H1 (cell line): Measurements from ENCODE around the gene WIPF3. TPM values are rescaled to one million over a fixed set of nuclear protein-coding genes. Genes with fewer than 3 reads are reported as not detected.

Experiments used
- CTCF ChIA-PET: fragments of 300-600 bp; sonication (Branson Sonifier 250); formaldehyde crosslinking; loops from one replicate; lab custom pipeline; 2021; ENCODE audit not compliant: partially characterized antibody; lab: Charles Lee
- POLR2A ChIA-PET: fragments of 300-600 bp; sonication (Branson Sonifier 250); formaldehyde crosslinking; loops from one replicate; lab custom pipeline; 2021; ENCODE audit warnings: inconsistent platforms; ENCODE audit not compliant: partially characterized antibody; lab: Charles Lee
- DNase-seq, 2 experiments: peaks; one replicate each; pipeline versions ENCODE4 v3.0.0 to v3.0.0-alpha.2; 2010 to 2022; ENCODE audit warnings: low spot score in 2 of 2, low read depth in 1 of 2, mixed read lengths in 1 of 2
- FAIRE-seq: peaks from 2 replicates; lab custom pipeline; 2011; peaks lifted over from hg19 to GRCh38; lab: Jason Lieb, UNC
- H2AFZ ChIP-seq: 2 replicates; pipeline ENCODE4 v1.8.1; 2012; ENCODE audit warnings: low read length, inconsistent platforms
- H2AK5ac ChIP-seq: 2 replicates; pipeline ENCODE4 v1.6.1; 2013; ENCODE audit warnings: low read depth, low read length
- H2BK120ac ChIP-seq: replicated peaks from 2 replicates; pipeline ENCODE3; 2013; ENCODE audit warnings: low read depth, low read length, inconsistent platforms
- H2BK12ac ChIP-seq: 2 replicates; pipeline ENCODE4 v1.6.1; 2013; ENCODE audit warnings: low read depth, low read length
- H2BK15ac ChIP-seq: 2 replicates; pipeline ENCODE4 v1.6.1; 2013; ENCODE audit warnings: low read length
- H2BK20ac ChIP-seq: 2 replicates; pipeline ENCODE4 v1.6.1; 2013; ENCODE audit warnings: low read length
- H2BK5ac ChIP-seq: 2 replicates; pipeline ENCODE4 v1.6.1; 2013; ENCODE audit warnings: low read depth, low read length
- H3K14ac ChIP-seq: 2 replicates; pipeline ENCODE4 v1.6.1; 2013; ENCODE audit warnings: inconsistent platforms; ENCODE audit not compliant: insufficient read length
- H3K18ac ChIP-seq: 2 replicates; pipeline ENCODE4 v1.6.1; 2013; ENCODE audit warnings: low read length; ENCODE audit errors: extremely low read depth
- H3K23ac ChIP-seq: 2 replicates; pipeline ENCODE4 v1.6.1; 2013; ENCODE audit warnings: inconsistent platforms; ENCODE audit not compliant: insufficient read length
- H3K23me2 ChIP-seq: 2 replicates; pipeline ENCODE4 v1.6.1; 2013; ENCODE audit warnings: low read depth, low read length
- H3K27ac ChIP-seq: 2 replicates; pipeline ENCODE4 v1.6.1; 2011; ENCODE audit warnings: low read depth, low read length, inconsistent platforms
- H3K27me3 ChIP-seq, 4 experiments: replicated peaks in 1 of 4; 1 replicate in 1 of 4; 2 replicates in 3 of 4; pipeline versions ENCODE4 v1.6.1 to v1.8.1; 2011 to 2013; ENCODE audit warnings: low read length in 3 of 4, mild to moderate bottlenecking in 3 of 4, inconsistent platforms in 2 of 4, mixed read lengths in 2 of 4, moderate library complexity in 1 of 4; ENCODE audit not compliant: control insufficient read depth in 3 of 4, insufficient read depth in 3 of 4; ENCODE audit errors: extremely low read depth in 1 of 4
- H3K36me3 ChIP-seq, 4 experiments: 2 replicates each; pipeline versions ENCODE4 v1.6.1 to v1.8.1; 2011 to 2013; ENCODE audit warnings: mild to moderate bottlenecking in 4 of 4, low read length in 3 of 4, moderate library complexity in 2 of 4, control low read depth in 1 of 4, inconsistent platforms in 1 of 4; ENCODE audit not compliant: insufficient read depth in 4 of 4, control insufficient read depth in 2 of 4
- H3K4ac ChIP-seq: replicated peaks from 2 replicates; pipeline ENCODE3; 2013; ENCODE audit warnings: low read length, low read depth, mixed read lengths, inconsistent platforms; ENCODE audit not compliant: insufficient read length
- H3K4me1 ChIP-seq, 4 experiments: replicated peaks in 1 of 4; 1 replicate in 1 of 4; 2 replicates in 3 of 4; pipeline versions ENCODE4 v1.6.1 to v1.8.1; 2011 to 2013; ENCODE audit warnings: low read length in 3 of 4, inconsistent platforms in 2 of 4, mixed read lengths in 1 of 4; ENCODE audit not compliant: insufficient read depth in 4 of 4, control insufficient read depth in 3 of 4
- H3K4me2 ChIP-seq, 2 experiments: 2 replicates each; pipeline versions ENCODE4 v1.6.1 to v1.8.1; 2011 to 2013; ENCODE audit warnings: low read depth in 2 of 2, low read length in 2 of 2, control low read depth in 1 of 2, inconsistent platforms in 1 of 2, mild to moderate bottlenecking in 1 of 2; ENCODE audit not compliant: insufficient read depth in 1 of 2
- H3K4me3 ChIP-seq, 4 experiments: fragments of 200-600, 300-600 bp in 1 of 4; sonication (generic), shearing (Covaris generic), sonication (Bioruptor Twin) in 1 of 4; 2 replicates each; pipeline versions ENCODE4 v1.5.1 to v1.8.1; 2011 to 2016; ENCODE audit warnings: low read length in 4 of 4, low read depth in 3 of 4, control low read depth in 2 of 4, inconsistent platforms in 2 of 4, mild to moderate bottlenecking in 2 of 4, mixed read lengths in 1 of 4, moderate library complexity in 1 of 4; ENCODE audit not compliant: insufficient read depth in 2 of 4; ENCODE audit errors: extremely low read depth in 1 of 4
- H3K56ac ChIP-seq: replicated peaks from 2 replicates; pipeline ENCODE3; 2013; ENCODE audit warnings: low read depth, mild to moderate bottlenecking, mixed read lengths, low read length, inconsistent platforms; ENCODE audit not compliant: insufficient read length
- H3K79me1 ChIP-seq: 2 replicates; pipeline ENCODE4 v1.6.1; 2013; ENCODE audit warnings: low read depth, low read length, control low read depth
- H3K79me2 ChIP-seq, 2 experiments: 2 replicates each; pipeline versions ENCODE4 v1.6.1 to v1.8.1; 2012 to 2013; ENCODE audit warnings: low read length in 2 of 2, mild to moderate bottlenecking in 2 of 2, inconsistent platforms in 1 of 2; ENCODE audit not compliant: insufficient read depth in 2 of 2, control insufficient read depth in 1 of 2
- H3K9ac ChIP-seq, 4 experiments: replicated peaks in 1 of 4; 1 replicate in 1 of 4; 2 replicates in 3 of 4; pipeline versions ENCODE4 v1.6.1 to v1.8.1; 2011 to 2013; ENCODE audit warnings: low read depth in 3 of 4, low read length in 3 of 4, control low read depth in 2 of 4, mild to moderate bottlenecking in 2 of 4, moderate library complexity in 2 of 4, inconsistent platforms in 1 of 4; ENCODE audit errors: extremely low read depth in 1 of 4
- H3K9me3 ChIP-seq, 2 experiments: 2 replicates each; pipeline versions ENCODE4 v1.6.1 to v1.8.1; 2012 to 2013; ENCODE audit warnings: mild to moderate bottlenecking in 2 of 2, moderate library complexity in 2 of 2, control low read depth in 1 of 2, inconsistent platforms in 1 of 2, low read depth in 1 of 2, low read length in 1 of 2, mixed read lengths in 1 of 2; ENCODE audit not compliant: insufficient read depth in 2 of 2
- H4K20me1 ChIP-seq, 2 experiments: replicated peaks in 1 of 2; 2 replicates each; pipeline versions ENCODE3 to v1.8.1; 2011 to 2013; ENCODE audit warnings: inconsistent platforms in 2 of 2, low read length in 2 of 2, mild to moderate bottlenecking in 1 of 2; ENCODE audit not compliant: insufficient read depth in 2 of 2, control insufficient read depth in 1 of 2
- H4K5ac ChIP-seq: 2 replicates; pipeline ENCODE4 v1.6.1; 2013; ENCODE audit warnings: low read length, low read depth, mixed read lengths, inconsistent platforms; ENCODE audit not compliant: insufficient read length
- H4K8ac ChIP-seq: 2 replicates; pipeline ENCODE4 v1.8.0; 2013; ENCODE audit warnings: mild to moderate bottlenecking, moderate library complexity, low read length, inconsistent platforms; ENCODE audit not compliant: insufficient read depth; ENCODE audit errors: extremely low read depth
- H4K91ac ChIP-seq: replicated peaks from 2 replicates; pipeline ENCODE3; 2013; ENCODE audit warnings: low read length, mixed read lengths, inconsistent platforms; ENCODE audit not compliant: insufficient read length
- ASH2L ChIP-seq: fragments of 200-600, 300-600 bp; sonication (generic); IDR thresholded peaks from one replicate; pipeline ENCODE4 v1.7.1; 2017; ENCODE audit warnings: low read length
- ATF3 ChIP-seq: IDR thresholded peaks from 2 replicates; pipeline ENCODE4 v1.6.1; 2011; ENCODE audit warnings: low read depth, mild to moderate bottlenecking, low read length; ENCODE audit not compliant: insufficient read depth
- BCL11A ChIP-seq, 2 experiments: IDR thresholded peaks; one replicate each; pipeline ENCODE4 v1.6.1; 2011; ENCODE audit warnings: low read depth in 2 of 2, low read length in 2 of 2, mild to moderate bottlenecking in 2 of 2
- CEBPB ChIP-seq: IDR thresholded peaks from 2 replicates; pipeline ENCODE4 v1.6.1; 2012; ENCODE audit warnings: low read depth, low read length
- CHD2 ChIP-seq: IDR thresholded peaks from 2 replicates; pipeline ENCODE4 v1.6.1; 2012; ENCODE audit warnings: low read length, improper control_type of control experiment
- EGR1 ChIP-seq: IDR thresholded peaks from 2 replicates; pipeline ENCODE4 v1.6.1; 2011; ENCODE audit warnings: low read depth, low read length, borderline replicate concordance
- EZH2 ChIP-seq: fragments of 200-600 bp; sonication (generic); IDR thresholded peaks from 2 replicates; pipeline ENCODE4 v1.7.1; 2012; ENCODE audit warnings: low read depth, mild to moderate bottlenecking, moderate library complexity, low read length, inconsistent platforms; ENCODE audit not compliant: severe bottlenecking
- GTF2F1 ChIP-seq: IDR thresholded peaks from 2 replicates; pipeline ENCODE4 v1.6.1; 2012; ENCODE audit warnings: low read depth, low read length, improper control_type of control experiment, borderline replicate concordance
- MAX ChIP-seq: IDR thresholded peaks from 2 replicates; pipeline ENCODE4 v1.6.1; 2012; ENCODE audit warnings: inconsistent platforms
- RAD21 ChIP-seq, 2 experiments: IDR thresholded peaks in 1 of 2; conservative IDR thresholded peaks in 1 of 2; 2 replicates each; pipeline ENCODE4 v1.6.1; 2011; ENCODE audit warnings: low read depth in 2 of 2, low read length in 2 of 2, improper control_type of control experiment in 1 of 2, inconsistent platforms in 1 of 2, mild to moderate bottlenecking in 1 of 2, moderate library complexity in 1 of 2
- SIN3A ChIP-seq, 2 experiments: IDR thresholded peaks in 1 of 2; conservative IDR thresholded peaks in 1 of 2; 2 replicates each; pipeline ENCODE4 v1.6.1; 2011 to 2012; ENCODE audit warnings: low read length in 2 of 2, improper control_type of control experiment in 1 of 2, low read depth in 1 of 2, mild to moderate bottlenecking in 1 of 2
- SIX5 ChIP-seq: IDR thresholded peaks from 2 replicates; pipeline ENCODE4 v1.6.1; 2011; ENCODE audit warnings: mild to moderate bottlenecking, low read depth, low read length
- SUZ12 ChIP-seq: fragments of 200-600 bp; sonication (generic); IDR thresholded peaks from 2 replicates; pipeline ENCODE4 v1.6.1; 2012; ENCODE audit warnings: mild to moderate bottlenecking, inconsistent platforms, low read length, moderate library complexity, mixed read lengths
- WGBS, 2 experiments: shearing (Covaris generic) in 1 of 2; methylation state at CpG; one replicate each; pipeline versions ENCODE4 v1.1.6 to v1.1.7; 2013 to 2015; ENCODE audit warnings: low lambda C conversion rate in 2 of 2, mixed read lengths in 2 of 2, inconsistent platforms in 1 of 2, low coverage in 1 of 2, missing lambda C conversion rate in 1 of 2; ENCODE audit not compliant: insufficient replicate concordance in 2 of 2, insufficient coverage in 1 of 2, insufficient read length in 1 of 2; ENCODE audit errors: extremely low coverage in 1 of 2, missing lambda C conversion rate in 1 of 2; 5-methylcytosine and 5-hydroxymethylcytosine counted together
- polyA plus RNA-seq, 7 experiments: library from polyadenylated mRNA; depleted of rRNA in 3 of 7; stranded (reverse) in 5 of 7; unstranded in 2 of 7; fragments of >200 nt in 5 of 7; fragments of 200-250 nt in 2 of 7; gene quantifications; 1 replicate in 5 of 7; 2 replicates in 1 of 7; 4 replicates in 1 of 7; pipeline versions ENCODE4 v1.2.1 to v1.2.3, GENCODE V29; 2011 to 2013; ENCODE audit warnings: missing spikeins in 2 of 7, mixed read lengths in 2 of 7
- total RNA-seq: library from RNA; stranded (reverse); fragmentation: NEBNext Ultra II Directional; extraction: Animal tissue kit (Norgen Biotek cat#: 25700); gene quantifications from 2 replicates; pipeline ENCODE4 v1.2.1, GENCODE V29; 2021

WIPF3 gene
- total and polyA plus RNA-seq, 2 of the 8 experiments (the other 6 are each of a cell fraction or from before 2014, with no cell fraction given): 5.0 to 12.1 TPM

GRCh38 chr7:29918850-29919249, 112.5 kb downstream of the WIPF3 start:
- Histone ChIP-seq H4K91ac (no peak overlapping the region), H3K27me3 (no peaks in the 10 kb centered on the region), H4K5ac (no peak overlapping the region), H3K4me2 (no peak overlapping the region), H2AFZ (no peak overlapping the region), H3K4me3 (no peak overlapping the region), H3K27ac (no peak overlapping the region), H3K14ac (no peak overlapping the region), H2BK15ac (no peak overlapping the region), H2AK5ac (no peak overlapping the region), H3K9ac (no peak overlapping the region), H4K20me1 (peaks cover 0 to 2% of the 10 kb centered on the region in 2 experiments), H2BK12ac (no peak overlapping the region), H3K4ac (no peak overlapping the region), H3K23me2 (no peaks in the 10 kb centered on the region), H3K79me1 (no peaks in the 10 kb centered on the region), H3K36me3 (peaks cover 3 to 20% (median 11%) of the 10 kb centered on the region in 4 experiments; a peak in 5 of 8 replicates), H3K9me3 (no peaks in the 10 kb centered on the region), H3K23ac (no peak overlapping the region), H3K18ac (no peak overlapping the region), H3K56ac (no peak overlapping the region), H3K4me1 (no peaks in the 10 kb centered on the region), H4K8ac (no peak overlapping the region), H2BK5ac (no peak overlapping the region), H2BK20ac (no peak overlapping the region), H3K79me2 (no peaks in the 10 kb centered on the region), H2BK120ac (no peak overlapping the region)
- DNase-seq (no peak), FAIRE-seq (no peak)
- 95% methylated on average over 4 of the region's 4 CpGs; no CpG with 5 or more reads in 1 of the 2 experiments for WGBS, 2 experiments
- CTCF ChIA-PET: interaction anchor here (0.5 to 1.9 kb wide), 5 partner anchors 11 to 171 kb away, joined by 3 to 6 read pairs (median 4); no protein-coding TSS in a partner anchor
- POLR2A ChIA-PET: interaction anchor here (0.6 kb wide), 1 partner anchor 72 kb away, joined by 3 read pairs; no protein-coding TSS in a partner anchor
- TF ChIP-seq ATF3 (no peak), ASH2L (no peak), SIX5 (no peak), MAX (no peak), CHD2 (no peak), RAD21 (IDR thresholded peaks at IDR 0.05 in 1 of 2, conservative IDR thresholded peaks at IDR 0.05 in 1 of 2; ENCODE audit: low read depth in 2 of 2, low read length in 2 of 2) (no peak), CEBPB (no peak), EGR1 (no peak), GTF2F1 (no peak), BCL11A (IDR thresholded peaks at IDR 0.05; ENCODE audit: low read depth in 2 of 2, low read length in 2 of 2) (no peak), SIN3A (conservative IDR thresholded peaks at IDR 0.05 in 1 of 2, IDR thresholded peaks at IDR 0.05 in 1 of 2; ENCODE audit: low read depth in 1 of 2, low read length in 2 of 2) (no peak), EZH2 (no peak), SUZ12 (no peak)
